KOPT-K1 (cell line): Measurements from ENCODE around the gene CAPN7.

ENCODE experiments used
- H3K27ac ChIP-seq: fragments of 200-600 bp; sonication (generic); 2 replicates; pipeline ENCODE4 v1.5.1; 2016; ENCODE audit warnings: antibody characterized with exemption, mild to moderate bottlenecking, low read depth, low read length; ENCODE audit not compliant: poor library complexity, severe bottlenecking
- H3K36me3 ChIP-seq: fragments of 200-600 bp; sonication (generic); 2 replicates; pipeline ENCODE4 v1.5.1; 2017; ENCODE audit warnings: antibody characterized with exemption, mild to moderate bottlenecking, low read length, moderate library complexity; ENCODE audit not compliant: insufficient read depth
- H3K9me3 ChIP-seq: fragments of 200-600 bp; sonication (generic); 2 replicates; pipeline ENCODE4 v1.5.1; 2017; ENCODE audit warnings: antibody characterized with exemption, low read length, mild to moderate bottlenecking; ENCODE audit not compliant: insufficient read depth, poor library complexity, severe bottlenecking

CAPN7 gene

GRCh38 chr3:15215996-15216395 lies 9.9 kb downstream of the CAPN7 start:
- Histone ChIP-seq H3K27ac (no peak overlapping the region), H3K36me3 (peaks cover 85% of the 10 kb centered on the region), H3K9me3 (no peaks in the 10 kb centered on the region)

DNA sequence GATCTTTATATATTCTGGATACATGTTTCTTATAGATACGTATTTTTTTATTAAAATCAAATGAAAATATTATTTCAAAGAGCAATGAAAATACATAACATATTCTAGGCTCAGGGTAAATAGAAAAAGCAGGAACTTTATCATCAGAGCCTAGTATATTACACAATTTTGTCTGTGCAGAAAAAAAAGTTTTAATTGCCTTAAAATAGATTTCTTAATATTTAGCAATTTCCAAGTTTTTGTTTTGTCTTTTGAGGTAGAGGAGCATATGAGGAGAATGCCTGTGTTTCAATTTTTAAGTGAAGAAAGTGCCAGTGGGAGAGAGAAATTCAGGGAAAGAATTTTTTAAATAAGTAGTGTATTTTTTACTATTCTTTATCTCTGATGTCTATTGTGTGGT lies 10.5 kb downstream of the CAPN7 start:
- peaks cover 84% of the 10 kb centered on the region for H3K36me3 ChIP-seq
- no peak overlapping the region for H3K27ac ChIP-seq
- H3K9me3 ChIP-seq: no peaks in the 10 kb centered on the region

DNA sequence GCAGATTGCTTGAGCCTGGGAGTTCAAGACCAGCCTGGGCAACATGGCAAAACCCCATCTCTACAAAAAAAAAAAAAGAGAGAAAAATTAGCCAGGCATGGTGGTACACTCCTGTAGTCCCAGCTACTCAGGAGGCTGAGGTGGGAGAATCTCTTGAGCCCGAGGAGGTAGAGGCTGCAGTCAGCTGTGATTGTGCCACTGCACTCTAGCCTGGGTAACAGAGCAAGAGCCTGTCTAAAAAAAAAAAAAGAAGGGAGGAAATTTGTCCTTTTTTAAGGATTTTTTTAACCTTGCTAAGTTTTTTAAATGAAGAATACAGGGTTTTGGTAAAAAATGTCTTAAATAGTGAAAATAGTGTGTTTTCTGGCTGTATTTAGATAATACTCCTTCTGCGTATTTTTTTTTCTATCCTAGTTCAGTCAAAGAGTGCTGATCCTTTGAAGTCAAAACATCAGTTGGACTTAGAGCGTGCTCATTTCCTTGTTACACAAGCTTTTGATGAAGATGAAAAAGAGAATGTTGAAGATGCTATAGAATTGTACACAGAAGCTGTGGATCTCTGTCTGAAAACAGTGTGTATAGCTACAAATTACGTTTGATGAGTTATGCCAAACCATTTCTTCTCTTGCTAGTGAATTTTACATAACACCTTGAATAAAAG lies 11.1 kb downstream of the CAPN7 start:
- Histone ChIP-seq H3K27ac (no peak overlapping the region), H3K36me3 (peaks cover 85% of the 10 kb centered on the region), H3K9me3 (no peaks in the 10 kb centered on the region)

DNA sequence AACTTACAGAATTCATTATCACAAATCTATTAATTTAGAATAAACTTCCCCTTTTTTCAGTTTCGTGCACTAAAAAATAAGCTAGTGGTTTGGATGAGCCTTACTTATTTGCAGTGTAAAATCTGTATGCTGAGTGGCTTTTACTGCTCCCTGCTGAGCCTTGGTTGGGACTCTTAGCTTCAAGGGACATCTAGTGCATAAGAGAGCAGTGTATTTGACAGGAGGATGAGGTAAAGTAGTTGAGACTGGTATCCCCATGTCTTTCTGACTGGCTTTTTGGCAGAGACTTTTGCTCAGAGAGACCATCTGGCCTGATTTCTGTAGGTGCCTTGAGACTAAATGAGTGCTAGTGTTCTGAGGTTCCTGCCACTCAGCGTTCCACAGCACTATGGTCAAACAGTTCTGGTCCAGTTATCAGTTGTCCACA lies 11.8 kb downstream of the CAPN7 start:
- no peaks in the 10 kb centered on the region for H3K9me3 ChIP-seq
- H3K36me3 ChIP-seq: peaks cover 84% of the 10 kb centered on the region
- H3K27ac ChIP-seq: no peak overlapping the region

DNA sequence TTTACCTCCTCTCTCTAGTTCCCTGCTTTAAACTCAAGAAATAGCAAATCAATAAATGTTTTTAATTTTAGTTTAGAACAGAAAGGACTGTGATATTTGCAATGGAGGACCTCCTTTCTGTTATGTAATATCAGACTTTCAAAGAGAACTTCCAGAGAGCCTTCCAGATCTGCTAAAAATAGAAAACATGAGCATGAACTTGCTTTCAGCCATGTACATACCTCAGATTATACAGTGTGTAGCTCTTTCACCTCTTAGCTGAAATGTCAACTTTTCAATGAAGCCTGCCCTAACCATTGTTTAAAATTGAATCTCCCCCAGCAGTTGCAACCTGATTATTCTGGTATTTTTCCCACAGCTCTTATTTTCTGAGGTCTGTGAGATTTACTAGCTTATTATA lies 12.6 kb downstream of the CAPN7 start:
- no peaks in the 10 kb centered on the region for H3K9me3 ChIP-seq
- H3K27ac ChIP-seq: no peak overlapping the region
- peaks cover 85% of the 10 kb centered on the region for H3K36me3 ChIP-seq

DNA sequence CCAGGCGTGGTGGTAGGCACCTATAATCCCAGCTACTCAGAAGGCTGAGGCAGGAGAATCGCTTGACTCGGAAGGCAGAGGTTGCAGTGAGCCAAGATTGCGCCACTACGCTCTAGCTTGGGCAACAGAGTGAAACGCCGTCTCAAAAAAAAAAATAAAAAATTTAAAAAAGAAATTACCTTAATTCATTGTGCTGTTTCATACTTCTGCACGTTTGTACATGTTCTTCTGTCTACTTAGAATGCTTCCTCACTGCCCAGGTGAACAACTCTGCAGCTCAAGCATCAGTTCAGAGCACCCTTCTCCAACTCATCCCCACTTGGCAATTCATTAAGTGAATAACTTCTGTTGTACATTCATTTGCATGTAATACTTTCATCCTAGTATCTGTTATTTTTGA lies 14.0 kb downstream of the CAPN7 start:
- H3K36me3 ChIP-seq: peaks cover 85% of the 10 kb centered on the region
- H3K27ac ChIP-seq: no peak overlapping the region
- H3K9me3 ChIP-seq: no peaks in the 10 kb centered on the region

DNA sequence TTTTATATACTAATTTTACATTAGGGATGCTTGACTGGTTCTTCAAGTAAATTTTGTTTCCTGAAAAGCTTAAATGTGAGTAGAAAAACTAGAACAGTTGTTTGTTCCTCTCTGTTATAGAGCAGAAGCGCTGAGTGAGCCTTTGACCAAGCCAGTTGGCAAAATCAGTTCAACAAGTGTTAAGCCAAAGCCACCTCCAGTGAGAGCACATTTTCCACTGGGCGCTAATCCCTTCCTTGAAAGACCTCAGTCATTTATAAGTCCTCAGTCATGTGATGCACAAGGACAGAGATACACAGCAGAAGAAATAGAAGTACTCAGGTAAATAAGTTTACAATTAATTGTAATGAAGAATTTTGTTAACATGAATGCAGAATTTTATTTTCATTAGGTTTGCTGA lies 14.6 kb downstream of the CAPN7 start:
- no peak overlapping the region for H3K27ac ChIP-seq
- H3K9me3 ChIP-seq: no peaks in the 10 kb centered on the region
- H3K36me3 ChIP-seq: peaks cover 85% of the 10 kb centered on the region

DNA sequence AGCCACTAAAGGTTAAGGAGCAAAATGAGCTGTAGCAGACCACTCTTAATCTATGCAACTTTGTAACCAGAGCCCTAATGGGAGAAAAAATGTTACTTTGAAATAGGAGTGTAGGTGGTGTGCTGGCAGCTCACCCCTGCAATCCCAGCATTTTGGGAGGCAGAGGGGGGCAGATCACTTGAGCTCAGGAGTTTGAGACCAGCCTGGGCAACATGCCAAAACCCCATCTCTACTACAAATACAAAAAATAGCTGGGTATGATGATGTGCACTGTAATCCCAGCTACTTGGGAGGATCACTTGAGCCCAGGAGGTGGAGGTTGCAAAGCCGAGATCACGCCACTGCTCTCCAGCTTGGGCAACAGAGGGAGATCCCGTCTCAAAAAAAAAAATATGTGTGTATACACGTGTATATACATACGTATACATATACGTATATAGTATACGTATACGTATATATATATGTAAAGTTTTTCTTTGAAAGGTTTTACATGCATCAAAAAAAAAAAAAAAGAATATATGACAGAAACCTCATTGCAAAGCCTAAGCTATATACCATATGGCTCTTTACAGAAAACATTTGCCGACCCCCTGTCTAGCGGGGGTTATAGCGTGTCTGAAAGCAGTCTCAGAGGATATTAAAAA lies 15.7 kb downstream of the CAPN7 start:
- Histone ChIP-seq H3K9me3 (no peaks in the 10 kb centered on the region), H3K36me3 (peaks cover 82% of the 10 kb centered on the region), H3K27ac (no peak overlapping the region)

GRCh38 chr3:15223685-15224572 lies 17.9 kb downstream of the CAPN7 start:
- Histone ChIP-seq H3K36me3 (peaks cover 88% of the 10 kb centered on the region), H3K27ac (no peak overlapping the region), H3K9me3 (no peaks in the 10 kb centered on the region)

GRCh38 chr3:15228147-15228546 lies 22.1 kb downstream of the CAPN7 start:
- no peaks in the 10 kb centered on the region for H3K9me3 ChIP-seq
- H3K27ac ChIP-seq: no peak overlapping the region
- H3K36me3 ChIP-seq: peaks cover 88% of the 10 kb centered on the region

DNA sequence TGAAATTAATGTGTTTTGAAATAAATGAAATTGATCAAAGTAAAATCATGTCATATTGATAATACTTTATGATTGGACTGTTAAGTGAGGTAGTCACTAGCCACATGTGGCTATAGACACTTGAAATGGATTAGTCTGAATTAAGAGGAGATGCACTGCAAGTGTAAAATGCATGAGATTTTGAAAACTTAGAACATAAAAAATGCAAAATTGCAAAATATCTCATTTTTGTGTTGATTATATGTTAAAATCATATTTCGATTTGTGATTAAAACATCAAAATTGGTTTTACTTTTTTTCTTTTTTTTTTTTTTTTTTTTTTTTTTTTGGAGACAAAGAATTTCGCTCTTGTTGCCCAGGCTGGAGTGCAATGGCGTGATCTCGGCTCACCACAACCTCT lies 23.2 kb downstream of the CAPN7 start:
- Histone ChIP-seq H3K36me3 (peaks cover 87% of the 10 kb centered on the region), H3K9me3 (no peaks in the 10 kb centered on the region), H3K27ac (no peak overlapping the region)

DNA sequence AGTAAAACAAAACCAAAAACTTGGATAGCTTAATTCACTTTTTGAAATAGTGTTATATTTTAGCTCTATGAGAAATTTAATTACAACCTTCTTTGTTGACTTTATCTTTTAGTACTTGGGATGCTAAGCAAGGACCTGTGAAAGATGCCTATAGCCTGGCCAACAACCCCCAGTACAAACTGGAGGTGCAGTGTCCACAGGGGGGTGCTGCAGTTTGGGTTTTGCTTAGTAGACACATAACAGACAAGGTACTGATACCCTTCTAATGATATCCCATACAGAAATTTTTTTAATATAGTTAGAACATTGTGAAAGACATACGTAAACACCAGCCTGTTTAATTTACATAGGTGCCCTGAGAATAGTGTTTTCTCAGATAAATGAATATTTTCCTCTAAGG lies 35.3 kb downstream of the CAPN7 start:
- Histone ChIP-seq H3K36me3 (peaks cover 96% of the 10 kb centered on the region), H3K27ac (no peak overlapping the region), H3K9me3 (no peaks in the 10 kb centered on the region)

GRCh38 chr3:15243822-15244482 lies 37.9 kb downstream of the CAPN7 start:
- no peaks in the 10 kb centered on the region for H3K9me3 ChIP-seq
- H3K27ac ChIP-seq: no peak overlapping the region
- H3K36me3 ChIP-seq: peaks cover 95% of the 10 kb centered on the region

DNA sequence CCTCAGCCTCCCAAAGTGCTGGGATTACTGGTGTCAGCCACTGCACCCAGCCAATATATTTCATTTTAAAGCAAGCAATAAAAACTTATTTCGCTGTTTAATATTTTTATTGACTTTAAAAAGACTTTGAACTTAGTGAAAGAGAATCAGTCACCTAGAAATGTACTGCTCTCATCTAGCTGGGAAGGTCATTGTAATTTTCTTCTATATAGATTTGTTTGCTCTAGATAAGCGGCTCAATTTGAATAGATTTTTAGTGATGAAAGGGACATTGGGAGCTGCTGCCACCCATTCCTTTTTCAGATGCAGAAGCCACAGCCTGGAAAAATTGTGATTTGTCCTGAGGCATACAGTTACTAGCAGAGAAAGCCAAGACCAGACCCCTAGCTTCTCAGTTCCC lies 40.1 kb downstream of the CAPN7 start:
- H3K36me3 ChIP-seq: peaks cover 95% of the 10 kb centered on the region
- H3K27ac ChIP-seq: no peak overlapping the region
- no peaks in the 10 kb centered on the region for H3K9me3 ChIP-seq
